GM12878 (cell line): ENCODE results near the gene SELENOP. TPM values are rescaled to one million over a fixed set of nuclear protein-coding genes. Genes with fewer than 3 reads are reported as not detected.

Experiments
- FOXK2 ChIP-seq: fragments of 450-650 bp; IDR thresholded peaks from 2 replicates; pipeline ENCODE4 v1.6.1; 2017; ENCODE audit warnings: mild to moderate bottlenecking, moderate library complexity
- HSF1 ChIP-seq: fragments of 150-350 bp; IDR thresholded peaks from 2 replicates; pipeline ENCODE4 v1.6.1; 2014; ENCODE audit warnings: mild to moderate bottlenecking, low read depth, low read length
- MYC ChIP-seq: IDR thresholded peaks from 2 replicates; pipeline ENCODE4 v1.6.1; 2011; ENCODE audit warnings: mild to moderate bottlenecking, low read length, moderate library complexity, inconsistent platforms; ENCODE audit not compliant: insufficient read depth, insufficient replicate concordance, insufficient read length, severe bottlenecking
- PAX5 ChIP-seq: IDR thresholded peaks from 2 replicates; pipeline ENCODE4 v1.6.1; 2011; ENCODE audit warnings: low read depth, low read length, borderline replicate concordance
- POLR2AphosphoS2 ChIP-seq: IDR thresholded peaks from 2 replicates; pipeline ENCODE4 v1.6.1; 2011; ENCODE audit warnings: low read depth, mild to moderate bottlenecking, low read length, improper control_type of control experiment, moderate library complexity
- USF2 ChIP-seq: IDR thresholded peaks from 2 replicates; pipeline ENCODE4 v1.6.1; 2011; ENCODE audit warnings: low read depth, low read length, improper control_type of control experiment, borderline replicate concordance
- YY1 ChIP-seq: IDR thresholded peaks from 2 replicates; pipeline ENCODE4 v1.6.1; 2011; ENCODE audit warnings: low read depth, mild to moderate bottlenecking, low read length
- ZBTB11 ChIP-seq: fragments of 450-650 bp; formaldehyde crosslinking; IDR thresholded peaks from 2 replicates; pipeline ENCODE4 v1.5.0; 2022; ENCODE audit warnings: mild to moderate bottlenecking, missing genetic modification characterization
- ZNF687 ChIP-seq: fragments of 450-650 bp; IDR thresholded peaks from 2 replicates; pipeline ENCODE4 v1.6.1; 2017; ENCODE audit warnings: mild to moderate bottlenecking, moderate library complexity
- ZSCAN29 ChIP-seq: fragments of 450-650 bp; IDR thresholded peaks from 2 replicates; pipeline ENCODE4 v1.6.1; 2017; ENCODE audit warnings: mild to moderate bottlenecking, moderate library complexity
- polyA plus RNA-seq, 11 experiments: library from polyadenylated mRNA; depleted of rRNA in 4 of 11; unstranded in 6 of 11; stranded (reverse) in 5 of 11; fragments of >200 nt; fragmentation: Nextera tagmentation in 4 of 11; fragmentation: Illumina TruSeq in 1 of 11; extraction: Ambion mirVana in 4 of 11; extraction: Trizol in 1 of 11; gene quantifications; 1 replicate in 1 of 11; 2 replicates in 10 of 11; pipeline versions ENCODE4 v1.2.1 to v1.2.3, GENCODE V29; 2011 to 2016; ENCODE audit warnings: inconsistent platforms in 2 of 11, missing spikeins in 2 of 11, low read depth in 1 of 11
- total RNA-seq, 4 experiments: library from RNA; depleted of rRNA in 3 of 4; stranded (reverse); fragments of >200 nt in 3 of 4; fragmentation: Illumina TruSeq in 1 of 4; extraction: Trizol in 1 of 4; gene quantifications; 2 replicates each; pipeline versions ENCODE4 v1.2.1 to v1.2.3, GENCODE V29; 2013 to 2021

SELENOP gene
- total and polyA plus RNA-seq, 10 of the 15 experiments (the other 5 are each of a cell fraction or from before 2014, with no cell fraction given): 0.08 to 5.1 (median 0.88) TPM; not detected in 3

DNA sequence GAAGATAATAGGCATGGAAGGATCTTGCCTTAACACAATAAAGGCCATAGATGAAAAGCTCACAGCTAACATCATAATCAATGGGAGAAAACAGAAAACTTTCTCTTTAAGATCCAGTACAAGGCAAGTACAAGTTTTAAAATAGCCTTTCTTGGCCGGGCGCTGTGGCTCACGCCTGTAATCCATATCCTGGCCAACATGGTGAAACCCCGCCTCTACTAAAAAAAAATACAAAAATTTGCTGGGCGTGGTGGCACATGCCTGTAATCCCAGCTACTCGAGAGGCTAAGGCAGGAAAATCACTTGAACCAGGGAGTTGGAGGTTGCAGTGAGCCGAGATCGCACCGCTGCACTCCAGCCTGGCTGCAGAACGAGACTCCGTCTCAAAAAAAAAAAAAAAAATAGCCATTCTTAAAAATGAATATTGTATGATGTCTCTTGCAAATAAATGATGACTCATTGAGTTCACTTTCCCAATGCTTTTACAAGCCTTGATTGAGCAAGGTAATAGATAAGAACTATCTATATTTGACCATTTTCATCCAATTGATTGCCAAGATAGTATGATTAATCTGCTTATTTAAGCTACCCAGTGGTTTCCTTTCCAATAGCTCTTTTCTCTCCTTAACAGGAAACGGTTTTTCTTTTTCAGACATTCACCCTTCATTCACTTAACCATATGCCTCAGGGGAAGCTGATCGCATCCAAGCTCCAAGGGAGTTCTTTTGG lies 39.3 kb downstream of the SELENOP start (continued):
- no peak for TF ChIP-seq ZBTB11 (CRISPR knock-in tag)
- TF ChIP-seq HSF1: no peak
- TF ChIP-seq YY1: no peak
- no peak for TF ChIP-seq PAX5
- TF ChIP-seq ZNF687: no peak
- TF ChIP-seq POLR2AphosphoS2: no peak
- no peak for TF ChIP-seq USF2
- no peak for TF ChIP-seq FOXK2
- no peak for TF ChIP-seq ZSCAN29
- TF ChIP-seq MYC: no peak
